CD4-positive, alpha-beta T cell treated with Interleukin-17A for 1 hour (primary cell): ENCODE results near the gene JARID2.

Experiments used
- DNase-seq: peaks from one replicate; pipeline ENCODE4 v3.0.0-alpha.2; 2020

JARID2 gene

DNA sequence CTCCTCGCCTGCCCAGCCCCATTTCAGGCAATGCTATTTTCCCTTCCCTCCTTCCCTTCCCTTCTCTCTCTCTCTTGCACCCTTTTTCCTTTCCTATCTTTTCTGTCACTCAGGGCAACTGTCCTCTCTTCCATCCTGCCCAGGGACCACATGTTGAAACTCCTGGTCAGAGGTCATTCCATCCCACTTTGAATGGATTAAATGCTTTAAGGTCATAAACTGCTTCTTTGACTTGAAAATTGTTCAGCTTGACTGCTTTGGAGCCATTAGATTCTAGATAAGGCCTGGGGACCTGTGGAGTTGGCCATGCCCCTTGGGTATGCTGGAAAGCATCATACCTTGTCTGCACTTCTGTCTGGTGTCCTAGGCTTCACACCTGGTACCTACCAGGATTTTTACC is 310.8 kb downstream of the JARID2 start:
- no peak for DNase-seq

DNA sequence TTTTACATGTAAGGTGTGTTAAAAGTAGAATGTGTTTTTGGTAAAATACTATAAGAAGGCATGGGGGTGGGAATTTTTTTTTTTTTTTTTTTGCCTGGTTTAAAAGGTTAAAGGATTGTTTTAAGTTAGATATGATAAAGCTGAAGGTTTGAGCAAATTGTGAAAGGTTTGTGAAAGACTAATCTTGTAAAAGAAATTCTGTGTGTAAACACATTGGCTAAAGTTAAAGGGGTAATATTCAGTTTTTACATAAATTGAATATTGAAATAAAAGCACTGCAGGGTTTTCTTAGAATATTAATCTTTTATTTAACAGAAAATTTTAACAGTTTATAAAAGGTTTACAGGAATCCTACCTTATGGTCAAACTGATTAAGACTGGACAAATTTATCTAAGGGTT is 311.3 kb downstream of the JARID2 start:
- DNase-seq = no peak

DNA sequence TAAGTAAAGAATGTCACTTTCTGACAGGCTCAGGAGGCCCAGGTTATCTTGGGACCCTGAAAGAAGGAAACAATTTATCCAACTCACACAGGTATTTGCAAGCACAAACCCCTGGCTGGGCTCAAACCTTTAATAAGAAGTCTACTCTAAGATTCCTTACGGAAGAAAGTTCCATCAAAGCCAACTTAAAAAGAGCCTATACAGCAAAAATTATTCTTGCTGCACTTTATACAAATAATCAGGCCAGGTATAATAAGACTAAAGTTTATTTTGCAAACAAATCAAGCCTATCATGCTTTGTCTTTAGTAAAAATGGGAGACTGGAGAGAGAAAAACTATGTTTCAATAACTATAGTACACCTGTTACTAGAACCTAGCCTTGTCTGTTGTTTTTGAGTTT is 314.8 kb downstream of the JARID2 start:
- no peak for DNase-seq

DNA sequence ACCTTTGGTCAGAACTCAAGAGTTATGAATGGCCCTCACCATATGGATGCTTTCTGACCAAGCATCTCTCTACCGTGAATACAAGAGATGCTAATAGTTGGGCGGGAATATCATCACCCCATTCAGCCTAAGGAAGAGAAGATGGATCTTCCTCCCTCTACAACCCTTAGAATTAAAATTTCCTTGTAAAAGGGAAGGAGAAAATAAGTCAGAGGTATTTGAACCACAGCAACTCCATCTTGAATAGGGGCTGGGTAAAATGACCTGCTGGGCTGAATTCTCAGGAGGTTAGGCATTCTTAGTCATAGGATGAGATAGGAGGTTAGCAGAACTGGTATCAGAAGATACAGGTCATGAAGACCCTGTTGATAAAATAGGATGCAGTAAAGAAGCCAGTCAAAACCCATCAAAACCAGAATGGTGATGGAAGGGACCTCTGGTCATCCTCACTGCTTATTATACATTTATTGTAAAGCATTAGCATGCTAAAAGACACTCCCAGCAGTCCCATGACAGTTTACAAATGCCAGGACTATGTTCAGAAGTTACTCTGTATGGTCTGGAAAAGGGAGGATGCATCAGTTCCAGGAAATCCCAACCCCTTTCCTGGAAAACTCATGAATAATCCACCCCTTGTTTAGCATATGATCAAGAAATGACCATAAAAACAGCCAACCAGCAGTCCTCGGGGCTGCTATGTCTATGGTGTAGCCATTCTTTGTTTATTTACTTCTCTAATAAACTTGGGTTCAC is 315.8 kb downstream of the JARID2 start:
- no peak for DNase-seq

DNA sequence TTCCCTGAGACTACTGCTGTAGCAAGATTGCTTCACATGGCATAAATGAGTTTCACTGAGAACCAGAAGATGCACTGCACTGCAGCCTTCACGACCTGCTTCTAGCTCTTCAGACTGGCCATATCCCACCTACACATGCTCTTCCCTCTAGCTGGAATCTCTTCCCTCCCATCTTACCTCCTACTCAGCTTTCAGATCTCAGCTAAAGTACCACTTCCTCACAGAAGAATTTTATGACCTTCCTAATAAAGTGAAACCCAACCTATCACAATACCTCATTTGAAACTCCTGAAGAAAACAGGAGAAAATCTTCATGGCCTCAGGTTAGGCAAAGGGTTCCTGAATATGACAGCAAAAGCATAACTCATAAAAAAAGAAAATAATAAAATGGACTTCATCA is 317.1 kb downstream of the JARID2 start:
- no peak for DNase-seq

DNA sequence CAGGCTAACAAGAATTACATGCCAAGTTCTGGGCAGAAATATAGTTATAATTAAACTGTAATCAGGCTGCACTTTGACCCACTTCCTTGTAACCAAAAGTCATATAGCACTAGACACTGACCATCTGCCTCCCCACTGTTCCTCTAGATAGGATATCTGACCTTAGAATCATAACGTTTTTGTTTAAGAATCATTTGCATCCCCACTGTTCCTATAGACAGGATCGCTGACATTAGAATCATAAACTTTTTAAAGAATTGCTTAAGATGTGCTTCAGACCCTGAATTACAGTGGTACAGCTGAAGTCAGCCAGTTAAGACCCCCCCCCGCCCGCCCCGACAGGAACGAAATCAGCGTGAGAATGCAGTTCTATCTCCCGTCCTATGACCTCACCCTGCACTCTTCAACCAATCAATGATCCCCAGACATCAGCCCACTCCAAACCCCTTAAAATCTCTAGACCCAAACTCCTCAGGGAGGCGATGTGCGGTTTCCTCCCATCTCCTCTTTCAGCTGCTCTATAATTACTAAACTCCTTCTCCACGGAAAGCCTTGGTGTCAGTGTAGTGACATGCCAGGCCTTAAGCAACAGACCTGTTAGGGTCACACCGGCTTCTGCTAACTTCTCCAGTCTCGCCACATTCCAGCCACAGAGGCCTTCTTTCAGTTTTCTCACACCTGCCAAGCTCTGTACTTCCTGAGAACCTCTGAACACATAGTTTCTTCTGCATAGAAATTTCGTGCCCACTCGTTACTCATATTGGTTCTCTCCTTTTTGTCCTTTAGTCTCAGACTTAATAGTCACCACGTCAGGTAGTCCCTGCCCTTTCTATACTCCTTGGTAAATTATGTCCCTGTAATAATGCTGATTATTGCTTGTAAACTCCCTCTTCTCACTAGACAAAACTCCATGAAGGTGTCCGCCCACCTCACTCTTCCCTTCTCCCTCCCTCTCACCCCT is 323.4 kb downstream of the JARID2 start:
- DNase-seq = no peak

DNA sequence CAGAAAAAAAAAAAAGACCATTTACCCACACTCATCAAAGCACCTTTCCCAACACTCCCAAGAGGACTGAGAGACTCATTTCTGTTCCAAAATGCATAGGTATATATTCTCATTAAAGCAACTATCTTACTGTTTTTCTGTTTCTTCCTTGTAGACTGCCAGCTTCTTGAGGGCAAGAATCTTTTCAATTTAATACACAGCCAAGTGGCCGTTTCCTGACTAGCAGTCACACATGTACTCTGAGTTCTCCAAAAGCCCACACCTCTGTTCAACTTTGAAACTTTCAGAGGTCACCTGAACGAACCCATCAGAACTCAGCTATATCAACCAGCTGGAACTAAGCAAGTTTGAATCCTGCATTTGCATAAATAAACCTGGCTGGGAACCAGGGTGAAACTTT is 324.3 kb downstream of the JARID2 start:
- DNase-seq = no peak
